ENCODE results near the gene SCART1.
"Not testable (repeated sequence)": the region's sequence is repeated elsewhere in the genome, so short reads cannot be mapped to it uniquely, and the experiment has no call there.

SCART1 gene

GRCh38 chr10:133484818-133485217 is 31.1 kb downstream of the SCART1 start:
- no peak for DNase-seq (ENCODE audit: insufficient read length, low spot score)
- no peak for FAIRE-seq
- TF ChIP-seq, protein P1, sequence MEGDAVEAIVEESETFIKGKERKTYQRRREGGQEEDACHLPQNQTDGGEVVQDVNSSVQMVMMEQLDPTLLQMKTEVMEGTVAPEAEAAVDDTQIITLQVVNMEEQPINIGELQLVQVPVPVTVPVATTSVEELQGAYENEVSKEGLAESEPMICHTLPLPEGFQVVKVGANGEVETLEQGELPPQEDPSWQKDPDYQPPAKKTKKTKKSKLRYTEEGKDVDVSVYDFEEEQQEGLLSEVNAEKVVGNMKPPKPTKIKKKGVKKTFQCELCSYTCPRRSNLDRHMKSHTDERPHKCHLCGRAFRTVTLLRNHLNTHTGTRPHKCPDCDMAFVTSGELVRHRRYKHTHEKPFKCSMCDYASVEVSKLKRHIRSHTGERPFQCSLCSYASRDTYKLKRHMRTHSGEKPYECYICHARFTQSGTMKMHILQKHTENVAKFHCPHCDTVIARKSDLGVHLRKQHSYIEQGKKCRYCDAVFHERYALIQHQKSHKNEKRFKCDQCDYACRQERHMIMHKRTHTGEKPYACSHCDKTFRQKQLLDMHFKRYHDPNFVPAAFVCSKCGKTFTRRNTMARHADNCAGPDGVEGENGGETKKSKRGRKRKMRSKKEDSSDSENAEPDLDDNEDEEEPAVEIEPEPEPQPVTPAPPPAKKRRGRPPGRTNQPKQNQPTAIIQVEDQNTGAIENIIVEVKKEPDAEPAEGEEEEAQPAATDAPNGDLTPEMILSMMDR (IDR thresholded peaks at IDR 0.05; ENCODE audit: insufficient read depth, missing control alignments), result no peak

- TF ChIP-seq, protein P1 (IDR thresholded peaks at IDR 0.05; ENCODE audit: insufficient read depth, missing control alignments), result no peak
- FAIRE-seq, result no peak
- no peak for DNase-seq (ENCODE audit: insufficient read length, low spot score)
These were observed 33.3 kb downstream of the SCART1 start for GRCh38 chr10:133487085-133487484.

GRCh38 chr10:133488354-133488753 is 34.6 kb downstream of the SCART1 start:
- DNase-seq (ENCODE audit: insufficient read length, low spot score) (no peak), FAIRE-seq (no peak)
- TF ChIP-seq, protein P1 (IDR thresholded peaks at IDR 0.05; ENCODE audit: insufficient read depth, missing control alignments), result no peak

DNA sequence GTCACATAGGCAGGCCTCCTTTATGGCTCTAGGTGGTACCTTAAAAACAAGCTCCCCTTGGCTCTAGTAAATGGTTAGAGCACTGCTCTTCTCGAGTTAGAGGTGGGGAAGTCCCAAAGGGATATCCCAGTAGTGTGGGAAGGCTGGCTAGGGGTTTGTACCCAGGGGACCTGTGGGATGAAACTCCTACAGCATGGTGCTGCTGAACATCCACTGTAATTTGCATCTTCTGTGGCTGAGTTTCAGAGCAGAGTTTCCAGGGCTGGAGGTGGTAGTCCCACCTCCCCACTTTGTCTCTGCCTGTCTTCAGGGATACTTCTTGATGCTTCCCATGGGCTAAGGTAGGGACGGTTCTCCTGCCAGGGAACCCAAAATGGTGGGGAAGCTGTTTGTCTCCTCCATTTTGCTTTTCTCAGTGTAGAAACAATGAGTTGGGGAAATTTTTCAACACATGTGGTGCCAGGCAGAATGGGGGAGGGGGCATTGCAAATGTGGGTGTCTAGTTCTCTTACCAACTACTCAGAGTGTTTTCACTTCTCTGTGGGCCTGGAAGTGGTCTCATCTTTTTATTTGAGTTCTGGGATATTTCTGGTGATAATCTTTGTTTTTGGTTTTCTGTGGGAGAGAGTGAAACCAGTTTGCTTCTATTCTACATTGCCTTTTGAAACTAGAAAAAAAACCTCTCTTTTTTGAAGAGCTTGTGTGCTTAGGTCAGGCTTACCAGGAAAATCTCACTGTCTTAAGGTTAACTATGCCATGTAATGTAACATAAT is 36.3 kb downstream of the SCART1 start:
- FAIRE-seq (no peak), DNase-seq (ENCODE audit: insufficient read length, low spot score) (no peak)
- TF ChIP-seq, protein P1 (IDR thresholded peaks at IDR 0.05; ENCODE audit: insufficient read depth, missing control alignments), result no peak

DNA sequence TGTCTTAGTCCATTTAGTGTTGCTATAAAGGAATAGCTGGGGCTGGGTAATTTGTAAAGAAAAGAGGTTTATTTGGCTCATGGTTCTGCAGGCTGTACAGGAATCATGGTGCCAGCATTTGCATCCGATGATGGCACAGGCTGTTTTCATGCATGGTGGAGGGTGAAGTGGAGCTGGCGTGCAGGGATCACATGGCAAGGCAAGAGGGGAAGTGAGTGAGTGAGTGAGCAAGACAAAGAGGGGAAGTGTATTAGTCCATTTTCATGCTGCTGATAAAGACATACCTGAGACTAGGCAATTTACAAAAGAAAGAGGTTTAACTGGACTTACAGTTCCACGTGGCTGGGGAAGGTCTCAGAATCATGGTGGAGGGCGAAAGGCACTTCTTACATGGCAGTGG is 39.8 kb downstream of the SCART1 start:
- DNase-seq (ENCODE audit: insufficient read length, low spot score); FAIRE-seq: not testable (repeated sequence)

DNA sequence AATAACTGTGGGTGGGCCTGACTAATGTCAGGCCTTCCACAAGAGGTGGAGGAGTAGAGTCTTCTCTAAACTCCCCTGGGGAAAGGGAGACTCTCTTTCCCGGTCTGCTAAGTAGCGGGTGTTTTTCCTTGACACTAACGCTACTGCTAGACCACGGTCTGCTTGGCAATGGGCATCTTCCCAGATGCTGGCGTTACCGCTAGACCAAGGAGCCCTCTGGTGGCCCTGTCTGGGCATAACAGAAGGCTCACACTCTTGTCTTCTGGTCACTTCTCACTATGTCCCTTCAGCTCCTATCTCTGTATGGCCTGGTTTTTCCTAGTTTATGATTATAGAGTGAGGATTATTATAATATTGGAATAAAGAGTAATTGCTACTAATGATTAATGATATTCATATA is 43.6 kb downstream of the SCART1 start:
- FAIRE-seq; DNase-seq (ENCODE audit: insufficient read length, low spot score): not testable (repeated sequence)

DNA sequence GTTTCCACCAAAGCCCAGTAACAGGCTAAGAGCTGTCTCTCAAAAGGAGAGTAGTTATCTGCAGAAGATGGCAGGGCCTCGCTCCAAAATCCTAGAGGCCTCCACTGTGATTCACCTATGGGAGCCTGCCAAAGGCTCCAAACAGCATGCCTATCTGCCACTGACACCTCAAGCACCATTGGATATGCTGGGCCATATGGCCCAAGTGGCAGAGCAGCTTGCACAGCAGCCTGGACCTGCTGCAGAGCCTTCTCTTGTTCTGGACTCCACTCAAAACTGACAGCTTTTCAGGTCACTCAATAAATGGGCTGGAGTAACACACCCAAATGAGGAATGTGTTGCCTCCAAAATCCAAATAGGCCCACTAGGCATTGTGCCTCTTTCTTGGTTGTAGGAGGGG is 45.4 kb downstream of the SCART1 start:
- not testable (repeated sequence) for DNase-seq (ENCODE audit: insufficient read length, low spot score); FAIRE-seq

DNA sequence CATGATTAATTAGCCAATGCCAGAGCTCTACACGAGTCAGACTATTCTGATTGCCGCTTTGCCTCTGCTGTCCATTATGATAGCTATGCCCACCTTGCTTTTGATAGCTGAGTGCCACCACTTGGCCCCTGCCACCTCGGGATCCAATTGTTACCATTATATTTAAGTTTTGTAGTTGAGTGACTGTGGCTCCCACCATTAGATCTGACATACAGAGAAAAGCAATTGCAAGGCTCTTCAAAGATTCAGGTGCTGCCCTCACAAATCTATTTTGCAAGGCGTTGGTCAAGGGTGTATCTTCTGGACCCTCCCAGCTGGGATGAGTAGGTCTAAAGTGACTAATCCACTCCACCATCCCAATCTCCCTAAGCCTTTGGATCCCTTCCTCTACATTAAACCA is 47.2 kb downstream of the SCART1 start:
- not testable (repeated sequence) for FAIRE-seq; DNase-seq (ENCODE audit: insufficient read length, low spot score)

GRCh38 chr10:133509700-133510099 is 56.0 kb downstream of the SCART1 start:
- TF ChIP-seq, protein P1 (IDR thresholded peaks at IDR 0.05; ENCODE audit: insufficient read depth, missing control alignments), result no peak

More at GRCh38 chr10:133509700-133510099, 56.0 kb downstream of the SCART1 start:
- DNase-seq (ENCODE audit: insufficient read length, low spot score) (no peak), FAIRE-seq (no peak)
